Lung (tissue), 12 donors: Measurements from ENCODE around the gene BTN3A1. TPM values are rescaled to one million over a fixed set of nuclear protein-coding genes. Genes with fewer than 3 reads are reported as not detected.

ENCODE experiments used
- ATAC-seq: fragments of 200-7000 bp; cut with Tn5 transposase; one replicate; pipeline ENCODE4 v1.9.1; 2020; ENCODE audit warnings: moderate number of reproducible peaks; ENCODE audit not compliant: insufficient read depth, low FRiP score
- DNase-seq, 3 donors: peaks; one replicate each; pipeline ENCODE4 v3.0.0-alpha.2; 2013 to 2017
- H3K27ac ChIP-seq, 2 donors: one replicate each; pipeline ENCODE4 v1.5.1; 2013; ENCODE audit warnings: mild to moderate bottlenecking in 2 of 2, moderate library complexity in 2 of 2, control low read depth in 1 of 2, inconsistent platforms in 1 of 2, low read depth in 1 of 2, low read length in 1 of 2
- H3K27me3 ChIP-seq, 3 donors: one replicate each; pipeline ENCODE4 v1.5.1; 2013; ENCODE audit warnings: low read length in 2 of 3; ENCODE audit not compliant: control insufficient read depth in 3 of 3, insufficient read depth in 3 of 3
- H3K36me3 ChIP-seq, 4 donors: one replicate each; pipeline ENCODE4 v1.5.1; 2013; ENCODE audit warnings: low read length in 4 of 4, mild to moderate bottlenecking in 1 of 4, moderate library complexity in 1 of 4; ENCODE audit not compliant: control insufficient read depth in 4 of 4, insufficient read depth in 4 of 4
- H3K4me1 ChIP-seq, 5 donors: one replicate each; pipeline ENCODE4 v1.5.1; 2013; ENCODE audit warnings: low read length in 5 of 5, mild to moderate bottlenecking in 2 of 5, moderate library complexity in 1 of 5; ENCODE audit not compliant: control insufficient read depth in 5 of 5, insufficient read depth in 5 of 5
- H3K4me3 ChIP-seq: one replicate; pipeline ENCODE4 v1.5.1; 2013; ENCODE audit warnings: mild to moderate bottlenecking, control low read depth, moderate library complexity
- H3K9ac ChIP-seq, 2 donors: one replicate each; pipeline ENCODE4 v1.5.1; 2013; ENCODE audit warnings: low read length in 2 of 2, control low read depth in 1 of 2; ENCODE audit not compliant: insufficient read depth in 1 of 2
- H3K9me3 ChIP-seq, 4 donors: one replicate each; pipeline ENCODE4 v1.5.1; 2013; ENCODE audit warnings: low read length in 3 of 4, mild to moderate bottlenecking in 1 of 4, moderate library complexity in 1 of 4; ENCODE audit not compliant: control insufficient read depth in 4 of 4, insufficient read depth in 3 of 4
- WGBS, 2 donors: extraction: QIAGEN DNeasy Blood & Tissue Kit; methylation state at CpG; one replicate each; pipeline ENCODE4 v1.1.7; 2013; 5-methylcytosine and 5-hydroxymethylcytosine counted together
- polyA plus RNA-seq, 2 donors: library from polyadenylated mRNA; stranded (reverse); fragments of 200-250 nt; gene quantifications; one replicate each; pipeline ENCODE4 v1.2.1, GENCODE V29; 2013
- total RNA-seq, 2 donors: library from RNA; depleted of rRNA in 1 of 2; stranded (reverse); fragments of >200 nt in 1 of 2; gene quantifications; one replicate each; pipeline ENCODE4 v1.2.1, GENCODE V29; 2014 to 2021
- TF ChIP-seq, protein P1 (sequence below): IDR thresholded peaks from 2 replicates; pipeline ENCODE4 v1.5.1; 2012; ENCODE audit warnings: mild to moderate bottlenecking; ENCODE audit errors: control extremely low read depth, extremely low read depth
- donor health status: control.
- donor health status: control.
- donor health status: Bipolar disorder and iron deficiency.
- donor health status: healthy.
- donor health status: DM: yes; HTN: yes; CAD: no.

The BTN3A1 gene
- total and polyA plus RNA-seq, 4 donors, result 14.4 to 60.1 (median 22.5) TPM

DNA sequence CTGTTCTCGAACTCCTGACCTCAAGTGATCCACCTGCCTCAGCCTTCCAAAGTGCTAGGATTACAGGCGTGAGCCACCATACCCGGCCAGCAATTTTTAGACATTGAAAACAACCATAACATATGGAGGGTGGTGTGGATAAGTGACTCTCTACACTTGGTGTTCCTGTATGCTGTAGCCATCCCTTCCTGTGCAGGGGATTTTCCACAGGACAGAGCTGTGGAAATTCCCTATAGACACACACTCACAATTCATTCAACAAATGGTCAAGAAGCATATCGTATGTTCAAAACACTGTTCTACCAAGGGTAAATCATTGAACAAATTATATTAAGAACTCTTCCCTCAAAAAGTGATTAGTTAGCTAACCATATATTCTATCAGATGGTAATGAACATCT lies 61.9 kb downstream of the BTN3A1 start:
- H3K9ac ChIP-seq, result no peak overlapping the region
- H3K27ac ChIP-seq, result no peak overlapping the region
- DNase-seq, result no peak
- peaks cover 23 to 65% (median 56%) of the 10 kb centered on the region in 4 donors for H3K36me3 ChIP-seq
- TF ChIP-seq, protein P1, sequence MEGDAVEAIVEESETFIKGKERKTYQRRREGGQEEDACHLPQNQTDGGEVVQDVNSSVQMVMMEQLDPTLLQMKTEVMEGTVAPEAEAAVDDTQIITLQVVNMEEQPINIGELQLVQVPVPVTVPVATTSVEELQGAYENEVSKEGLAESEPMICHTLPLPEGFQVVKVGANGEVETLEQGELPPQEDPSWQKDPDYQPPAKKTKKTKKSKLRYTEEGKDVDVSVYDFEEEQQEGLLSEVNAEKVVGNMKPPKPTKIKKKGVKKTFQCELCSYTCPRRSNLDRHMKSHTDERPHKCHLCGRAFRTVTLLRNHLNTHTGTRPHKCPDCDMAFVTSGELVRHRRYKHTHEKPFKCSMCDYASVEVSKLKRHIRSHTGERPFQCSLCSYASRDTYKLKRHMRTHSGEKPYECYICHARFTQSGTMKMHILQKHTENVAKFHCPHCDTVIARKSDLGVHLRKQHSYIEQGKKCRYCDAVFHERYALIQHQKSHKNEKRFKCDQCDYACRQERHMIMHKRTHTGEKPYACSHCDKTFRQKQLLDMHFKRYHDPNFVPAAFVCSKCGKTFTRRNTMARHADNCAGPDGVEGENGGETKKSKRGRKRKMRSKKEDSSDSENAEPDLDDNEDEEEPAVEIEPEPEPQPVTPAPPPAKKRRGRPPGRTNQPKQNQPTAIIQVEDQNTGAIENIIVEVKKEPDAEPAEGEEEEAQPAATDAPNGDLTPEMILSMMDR, result no peak
- no peaks in the 10 kb centered on the region for H3K27me3 ChIP-seq
- WGBS, 2 donors, result 88 to 91% methylated on average over 4 of the region's 4 CpGs
- no peak overlapping the region for H3K4me3 ChIP-seq
- no peaks in the 10 kb centered on the region for H3K9me3 ChIP-seq
- peaks cover 8 to 16% (median 12%) of the 10 kb centered on the region in 5 donors for H3K4me1 ChIP-seq
- no peak for ATAC-seq

DNA sequence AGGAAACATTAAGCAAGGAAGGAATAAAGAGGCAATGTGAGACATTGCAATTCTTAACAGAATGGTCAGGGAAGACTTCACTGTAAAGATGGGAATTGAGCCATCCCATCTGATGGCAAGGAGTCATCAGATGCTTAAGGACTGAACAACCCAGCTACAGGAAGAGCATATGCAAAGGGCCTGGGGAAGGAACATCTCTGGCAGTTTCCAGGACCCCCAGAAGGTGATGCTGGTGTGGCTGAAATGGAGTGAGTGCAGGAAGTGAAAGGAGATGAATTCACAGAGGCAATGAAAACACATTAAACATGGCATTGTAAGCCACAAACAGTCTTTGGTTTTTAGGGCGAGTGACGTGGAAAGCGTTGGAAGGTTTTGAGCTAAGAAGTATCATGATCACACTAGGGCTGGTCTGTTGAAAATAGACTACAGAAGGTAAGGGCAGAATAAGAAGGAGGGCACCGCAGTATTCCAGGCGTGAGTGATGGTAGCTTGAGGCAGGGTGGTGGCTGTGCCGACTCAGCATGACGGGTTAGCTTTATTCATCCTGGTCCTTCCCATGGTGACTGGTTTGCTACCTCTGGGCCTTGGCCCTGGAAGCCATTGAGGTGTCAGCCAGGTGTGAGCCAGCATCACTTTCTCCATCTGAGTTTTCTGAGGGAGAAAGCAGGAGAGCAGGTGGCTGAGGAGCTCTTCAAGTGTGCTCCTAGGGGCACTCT lies 62.5 kb downstream of the BTN3A1 start:
- no peak overlapping the region for H3K9ac ChIP-seq
- no peak for DNase-seq
- no peak overlapping the region for H3K27ac ChIP-seq
- H3K4me3 ChIP-seq, result no peak overlapping the region
- peaks cover 4 to 10% (median 8%) of the 10 kb centered on the region in 5 donors for H3K4me1 ChIP-seq
- 96 to 97% methylated on average over 7 of the region's 7 CpGs for WGBS, 2 donors
- no peak for ATAC-seq
- H3K27me3 ChIP-seq, result no peaks in the 10 kb centered on the region
- no peaks in the 10 kb centered on the region for H3K9me3 ChIP-seq
- TF ChIP-seq, protein P1, result no peak
- H3K36me3 ChIP-seq, result peaks cover 25 to 63% (median 55%) of the 10 kb centered on the region in 4 donors

Other genes starting within 250 kb of the BTN3A1 start
- gene BTN3A2, start 37.1 kb upstream of the BTN3A1 start, total RNA-seq, result 10 to 100 TPM; 19.7 to 19.8 TPM
- gene BTN3A2, start 37.1 kb upstream of the BTN3A1 start, polyA plus RNA-seq, result 10 to 100 TPM; 17.5 to 40.5 TPM
- 10 to 100 TPM; 19.1 to 26.8 TPM for gene BTN2A2, start 19.2 kb upstream of the BTN3A1 start, total RNA-seq
- gene BTN2A2, start 19.2 kb upstream of the BTN3A1 start, polyA plus RNA-seq, result 10 to 100 TPM in 1 of 2 donors, 1 to 10 TPM in 1; 9.5 to 21.8 TPM
- gene BTN3A3, start 38.2 kb downstream of the BTN3A1 start, total RNA-seq, result 10 to 100 TPM; 18.9 to 65.5 TPM
- gene BTN3A3, start 38.2 kb downstream of the BTN3A1 start, polyA plus RNA-seq, result 10 to 100 TPM in 1 of 2 donors, 1 to 10 TPM in 1; 8.1 to 22.9 TPM
- gene BTN2A1, start 55.7 kb downstream of the BTN3A1 start, total RNA-seq, result 10 to 100 TPM; 20.0 to 23.5 TPM
- gene BTN2A1, start 55.7 kb downstream of the BTN3A1 start, polyA plus RNA-seq, result 10 to 100 TPM; 12.4 to 35.3 TPM
- under 1 TPM; 0.06 to 0.26 TPM for gene BTN1A1, start 98.0 kb downstream of the BTN3A1 start, total RNA-seq
- gene BTN1A1, start 98.0 kb downstream of the BTN3A1 start, polyA plus RNA-seq, result under 1 TPM in 1 of 2 donors, not detected in 1; 0.06 TPM
- gene HMGN4, start 136.1 kb downstream of the BTN3A1 start, total RNA-seq, result 10 to 100 TPM; 50.8 to 57.6 TPM
- gene HMGN4, start 136.1 kb downstream of the BTN3A1 start, polyA plus RNA-seq, result 10 to 100 TPM; 16.1 to 73.3 TPM
- gene ABT1, start 194.7 kb downstream of the BTN3A1 start, total RNA-seq, result 10 to 100 TPM; 15.6 to 18.2 TPM
- 10 to 100 TPM; 13.4 to 20.9 TPM for gene ABT1, start 194.7 kb downstream of the BTN3A1 start, polyA plus RNA-seq